HEK293T (cell line): ENCODE results near the gene NMNAT1.

Experiments
- ARNT ChIP-seq: fragments of 450-650 bp; IDR thresholded peaks from 2 replicates; pipeline ENCODE4 v1.6.1; 2017; ENCODE audit warnings: mild to moderate bottlenecking
- BHLHE40 ChIP-seq: fragments of 450-650 bp; IDR thresholded peaks from 2 replicates; pipeline ENCODE4 v1.6.1; 2016; ENCODE audit warnings: mild to moderate bottlenecking, moderate library complexity, borderline replicate concordance
- CTBP1 ChIP-seq: fragments of 450-650 bp; IDR thresholded peaks from 2 replicates; pipeline ENCODE4 v1.6.1; 2016; ENCODE audit warnings: borderline replicate concordance
- ELF4 ChIP-seq: fragments of 450-650 bp; IDR thresholded peaks from 2 replicates; pipeline ENCODE4 v1.6.1; 2017; ENCODE audit warnings: antibody characterized with exemption
- FOXA1 ChIP-seq: fragments of 450-650 bp; IDR thresholded peaks from 2 replicates; pipeline ENCODE4 v1.6.1; 2016; ENCODE audit warnings: mild to moderate bottlenecking
- FOXM1 ChIP-seq: fragments of 450-650 bp; IDR thresholded peaks from 2 replicates; pipeline ENCODE4 v1.6.1; 2017; ENCODE audit warnings: mild to moderate bottlenecking, borderline replicate concordance
- L3MBTL2 ChIP-seq: fragments of 450-650 bp; conservative IDR thresholded peaks from 2 replicates; pipeline ENCODE4 v1.6.1; 2016; ENCODE audit warnings: mild to moderate bottlenecking
- LEF1 ChIP-seq: fragments of 450-650 bp; IDR thresholded peaks from 2 replicates; pipeline ENCODE4 v1.6.1; 2017; ENCODE audit warnings: mild to moderate bottlenecking, borderline replicate concordance
- NFRKB ChIP-seq: fragments of 450-650 bp; IDR thresholded peaks from 2 replicates; pipeline ENCODE4 v1.6.1; 2016; ENCODE audit warnings: mild to moderate bottlenecking, moderate library complexity
- SP1 ChIP-seq: fragments of 450-650 bp; IDR thresholded peaks from 2 replicates; pipeline ENCODE4 v1.6.1; 2017
- SUZ12 ChIP-seq: fragments of 450-650 bp; IDR thresholded peaks from 2 replicates; pipeline ENCODE4 v1.6.1; 2016; ENCODE audit warnings: mild to moderate bottlenecking
- TARDBP ChIP-seq: fragments of 450-650 bp; IDR thresholded peaks from 2 replicates; pipeline ENCODE4 v1.6.1; 2016
- ZNF384 ChIP-seq: fragments of 450-650 bp; IDR thresholded peaks from 2 replicates; pipeline ENCODE4 v1.6.1; 2016
- TF ChIP-seq, protein P1 (sequence below): fragments of 450-650 bp; IDR thresholded peaks from 2 replicates; pipeline ENCODE4 v1.6.1; 2016

- no peak for TF ChIP-seq FOXM1
- no peak for TF ChIP-seq SUZ12
- TF ChIP-seq FOXA1 = no peak
- TF ChIP-seq NFRKB = no peak
- TF ChIP-seq TARDBP = no peak
- no peak for TF ChIP-seq SP1
- TF ChIP-seq, protein P1, sequence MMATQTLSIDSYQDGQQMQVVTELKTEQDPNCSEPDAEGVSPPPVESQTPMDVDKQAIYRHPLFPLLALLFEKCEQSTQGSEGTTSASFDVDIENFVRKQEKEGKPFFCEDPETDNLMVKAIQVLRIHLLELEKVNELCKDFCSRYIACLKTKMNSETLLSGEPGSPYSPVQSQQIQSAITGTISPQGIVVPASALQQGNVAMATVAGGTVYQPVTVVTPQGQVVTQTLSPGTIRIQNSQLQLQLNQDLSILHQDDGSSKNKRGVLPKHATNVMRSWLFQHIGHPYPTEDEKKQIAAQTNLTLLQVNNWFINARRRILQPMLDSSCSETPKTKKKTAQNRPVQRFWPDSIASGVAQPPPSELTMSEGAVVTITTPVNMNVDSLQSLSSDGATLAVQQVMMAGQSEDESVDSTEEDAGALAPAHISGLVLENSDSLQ = no peak
- no peak for TF ChIP-seq ELF4
- no peak for TF ChIP-seq L3MBTL2
- no peak for TF ChIP-seq ZNF384
- no peak for TF ChIP-seq LEF1
- TF ChIP-seq BHLHE40 = no peak
- TF ChIP-seq ARNT = no peak
- TF ChIP-seq CTBP1 = no peak
These were observed 53.6 kb downstream of the NMNAT1 start, which contains the start of gene RBP7 for GRCh38 chr1:9996624-9997582.
